GM21723 (cell line): ENCODE data around the gene SGK1.
A peak's percentile ranks its signal among the peaks of the same experiment; 100 is the strongest.
"Not testable (repeated sequence)": the region's sequence is repeated elsewhere in the genome, so short reads cannot be mapped to it uniquely, and the experiment has no call there.

Source experiments
- ATAC-seq: cut with Tn5 transposase; IDR thresholded peaks from one replicate; pipeline ENCODE4 v1.9.1; 2021; ENCODE audit warnings: mild to moderate bottlenecking, moderate library complexity; ENCODE audit not compliant: unreplicated experiment

SGK1 gene

DNA sequence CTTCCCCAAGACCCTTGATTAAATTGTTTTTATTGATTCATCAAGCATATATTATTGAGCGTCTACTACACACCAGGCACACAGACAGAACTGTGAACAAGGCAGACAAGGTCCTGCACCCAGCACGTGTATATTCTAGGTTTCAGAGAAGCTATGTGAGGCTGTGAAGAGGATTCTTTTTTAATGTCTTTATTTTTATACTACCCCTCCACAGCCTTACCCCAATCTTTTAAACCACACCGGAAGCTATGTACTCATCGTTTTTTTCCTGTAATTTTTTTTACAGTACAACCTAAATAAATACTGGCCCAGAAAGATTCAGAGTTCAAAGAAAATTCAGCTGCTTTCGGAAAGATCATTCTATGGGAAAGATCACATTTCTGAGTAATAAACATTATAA is 10.0 kb downstream of the SGK1 start:
- no peak for ATAC-seq

DNA sequence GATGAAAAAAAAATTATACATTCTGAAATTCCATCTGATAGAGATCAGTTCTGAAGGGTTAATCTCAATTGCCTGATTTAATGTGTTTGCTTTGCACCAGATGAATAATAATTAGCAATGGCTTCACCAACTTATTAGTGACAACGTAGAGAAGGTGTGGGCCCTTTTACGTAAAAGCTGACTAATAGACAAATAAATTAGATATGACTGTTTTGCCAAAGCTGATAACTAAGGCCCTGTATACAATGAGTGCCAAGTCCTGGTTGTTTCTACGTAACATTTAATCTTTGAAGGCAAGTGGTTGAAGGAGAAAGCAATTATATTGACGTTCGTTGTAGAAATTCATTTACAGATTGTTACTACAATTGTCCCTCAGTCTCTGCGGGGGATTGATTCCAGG is 10.8 kb downstream of the SGK1 start:
- no peak for ATAC-seq

DNA sequence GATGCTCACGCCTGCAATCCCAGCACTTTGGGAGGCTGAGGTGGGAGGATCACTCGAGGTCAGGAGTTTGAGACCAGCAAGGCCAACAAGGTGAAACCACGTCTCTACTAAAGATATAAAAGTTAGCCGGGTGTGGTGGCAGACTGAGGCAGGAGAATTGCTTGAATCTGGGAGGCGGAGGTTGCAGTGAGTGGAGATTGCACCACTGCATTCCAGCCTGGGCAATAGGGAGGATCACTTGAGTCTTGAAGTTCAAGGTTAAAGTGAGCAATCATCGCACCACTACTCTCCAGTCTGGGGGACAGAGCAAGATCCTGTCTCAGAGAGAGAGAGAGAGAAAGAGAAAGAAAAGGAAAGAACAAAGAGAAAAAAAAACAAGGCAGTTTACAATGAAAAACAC is 13.5 kb downstream of the SGK1 start:
- not testable (repeated sequence) for ATAC-seq

DNA sequence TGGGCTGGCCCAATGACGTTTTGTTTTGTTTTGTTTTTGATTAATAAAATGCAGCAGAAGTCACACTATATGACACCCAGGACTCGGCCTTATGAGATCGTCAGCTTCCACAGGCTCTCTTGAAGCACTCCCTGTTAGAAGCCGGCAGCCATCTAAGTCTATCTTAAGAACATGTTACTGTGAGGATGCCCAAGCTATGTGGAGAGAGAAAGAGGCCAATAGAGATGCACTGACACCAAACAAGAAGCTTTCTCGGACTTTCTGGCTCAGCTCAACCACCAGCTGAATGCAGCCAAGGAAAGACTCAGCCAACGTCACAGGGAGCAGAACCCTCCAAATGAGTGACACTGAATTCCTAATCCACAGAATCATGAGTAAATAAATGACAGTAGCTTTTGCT is 14.0 kb downstream of the SGK1 start:
- no peak for ATAC-seq

DNA sequence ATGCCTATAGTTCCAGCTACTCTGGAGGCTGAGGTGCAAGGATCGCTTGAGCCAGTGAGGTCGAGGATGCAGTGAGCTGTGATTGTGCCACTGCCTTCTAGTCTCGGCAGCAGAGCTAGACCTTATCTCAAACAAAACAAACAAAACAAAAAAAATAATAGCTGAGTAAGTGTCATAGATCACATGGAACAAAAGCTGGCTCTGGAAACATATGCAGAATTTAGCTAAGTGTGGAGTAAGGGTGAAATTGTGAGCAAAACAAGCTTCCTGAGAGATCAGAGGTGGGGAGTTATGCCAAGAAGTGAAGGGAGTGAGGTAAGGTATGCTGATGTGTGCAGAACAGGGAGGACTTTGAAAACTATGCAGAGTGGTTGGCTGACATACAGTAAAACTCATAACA is 18.7 kb downstream of the SGK1 start:
- ATAC-seq: no peak

DNA sequence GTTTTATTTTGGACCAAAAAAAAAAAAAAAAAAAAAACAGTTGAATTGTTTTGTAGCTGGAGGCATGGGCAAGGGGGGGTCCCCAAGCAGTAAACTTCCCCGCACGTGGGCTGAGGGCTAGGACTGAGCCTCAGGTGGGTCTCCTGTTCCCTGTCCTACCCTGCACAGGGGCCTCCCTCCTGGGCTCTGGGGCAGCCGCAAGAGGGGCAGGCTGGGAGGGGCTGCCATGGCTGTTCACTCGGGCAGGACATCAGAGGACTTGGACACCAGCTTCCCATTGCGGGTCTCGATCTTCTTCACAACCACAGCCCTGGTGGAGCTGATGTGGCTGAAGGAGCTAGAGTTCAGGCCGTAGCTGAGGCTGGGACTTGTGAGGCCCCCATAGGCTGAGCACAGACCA is 21.1 kb downstream of the SGK1 start:
- ATAC-seq: no peak

DNA sequence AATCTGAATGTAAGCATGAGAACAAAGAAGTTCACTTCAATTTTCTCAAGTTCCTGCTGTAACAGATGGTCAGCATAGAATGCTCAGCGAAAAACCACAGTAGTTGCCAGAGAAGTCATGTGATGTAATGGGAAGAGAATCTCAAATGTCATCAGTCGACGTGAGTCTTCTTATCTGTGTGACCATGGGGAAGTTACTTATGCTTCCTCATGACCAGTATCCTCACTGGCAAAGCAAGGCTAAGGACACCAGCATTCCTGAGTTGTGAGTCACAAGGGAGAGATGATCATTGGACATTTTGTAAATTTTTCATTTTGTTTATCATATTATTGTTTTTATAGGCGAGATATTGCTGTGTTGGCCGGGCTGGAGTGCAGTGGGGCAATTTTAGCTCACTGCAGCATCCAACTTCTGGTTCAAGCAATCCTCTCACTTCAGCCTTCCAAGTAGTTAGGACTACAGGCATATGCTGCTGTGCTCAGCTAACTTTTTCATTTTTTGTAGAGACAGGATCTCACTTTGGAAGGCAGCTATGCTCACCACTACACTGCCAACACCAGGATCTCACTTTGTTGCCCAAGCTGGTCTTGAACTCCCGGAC is 21.9 kb downstream of the SGK1 start:
- peak; percentile 84 for ATAC-seq

DNA sequence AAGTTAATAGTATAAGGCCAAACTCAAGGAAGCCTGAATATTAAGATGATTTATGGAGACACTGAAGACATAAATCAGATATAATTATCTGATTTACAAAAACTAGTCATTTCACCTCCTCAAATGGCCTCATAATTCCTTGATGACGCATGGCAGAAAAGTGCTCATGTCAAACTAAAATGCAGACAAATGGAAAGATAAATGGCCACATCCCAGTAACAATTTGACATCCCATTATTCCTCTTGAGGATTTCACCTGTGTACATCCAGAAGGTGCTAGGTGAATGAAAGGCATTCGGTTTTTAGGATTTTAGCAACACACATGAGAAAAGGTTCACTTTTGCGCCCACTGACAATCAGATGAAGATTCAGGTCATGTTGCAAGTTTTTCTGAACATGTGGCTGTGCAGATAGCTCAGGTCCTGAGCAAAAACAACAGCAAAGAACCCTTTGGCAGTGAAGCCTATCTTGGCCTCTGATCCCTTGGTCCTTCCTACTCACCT is 24.2 kb downstream of the SGK1 start:
- no peak for ATAC-seq

DNA sequence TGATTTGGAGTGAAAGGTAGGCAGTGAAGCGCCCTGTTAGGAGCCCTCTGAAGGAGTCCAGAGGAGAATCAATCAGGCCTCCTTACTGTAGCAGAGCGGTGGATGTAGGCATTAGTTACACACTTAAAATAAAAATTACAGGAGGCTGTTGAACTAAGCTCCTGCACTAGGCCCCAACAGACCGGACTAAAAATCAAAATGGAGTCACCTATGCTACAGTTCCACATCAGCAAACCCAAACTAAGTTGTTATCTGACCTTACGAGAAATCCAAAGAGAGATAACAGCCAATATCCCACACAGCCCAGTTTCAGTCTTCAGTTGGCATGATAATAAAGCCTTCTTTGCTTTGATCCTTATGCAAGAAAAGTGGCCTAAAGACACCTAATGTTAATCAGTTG is 26.8 kb downstream of the SGK1 start:
- ATAC-seq: no peak

DNA sequence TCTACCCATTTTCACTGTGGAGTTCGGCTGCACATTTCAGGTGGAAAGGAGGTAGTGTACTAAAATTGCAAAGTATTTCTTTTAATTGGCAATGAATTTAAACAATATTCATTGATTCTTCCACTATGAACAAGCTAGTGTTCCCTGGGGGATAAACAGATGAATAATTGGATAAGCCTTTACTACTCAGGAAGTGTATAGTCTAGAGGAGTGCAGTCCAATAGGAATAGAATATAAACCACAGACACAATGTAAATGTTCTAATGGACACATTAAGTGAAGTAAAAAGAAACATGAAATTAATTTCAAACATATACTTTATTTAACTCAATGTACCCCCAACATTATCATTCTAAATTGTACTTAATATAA is 28.7 kb downstream of the SGK1 start:
- no peak for ATAC-seq

DNA sequence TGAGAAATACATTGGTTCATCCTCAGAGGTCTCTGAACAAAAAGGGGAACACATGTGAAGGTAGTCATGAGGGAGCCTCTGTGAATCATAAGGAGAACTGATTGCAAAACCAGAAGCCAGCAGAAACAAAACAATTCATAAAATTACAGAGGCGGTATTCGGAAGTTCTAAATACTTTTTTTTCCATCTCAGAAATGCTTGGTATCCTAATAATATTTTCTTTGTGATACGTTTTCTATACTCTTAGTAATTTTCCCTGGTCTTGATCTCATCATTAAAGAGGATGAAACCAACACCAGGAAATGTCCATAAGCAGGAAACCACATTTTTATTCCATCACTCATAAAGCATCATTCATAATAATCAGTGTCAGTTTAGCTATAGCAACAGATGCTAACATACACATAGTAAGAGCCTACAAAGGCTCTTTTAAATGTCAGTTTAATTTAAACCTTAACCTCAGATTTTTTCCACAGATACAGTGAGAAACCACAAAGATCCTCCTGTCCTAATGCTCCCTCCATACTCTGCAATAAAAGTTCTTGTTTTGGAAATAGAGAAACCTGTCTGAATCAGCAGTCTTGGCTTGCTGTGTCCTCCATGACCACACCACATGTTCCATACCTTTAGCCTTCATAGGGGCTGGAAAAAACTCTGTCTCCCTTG is 29.2 kb downstream of the SGK1 start:
- ATAC-seq: peak; percentile 75

DNA sequence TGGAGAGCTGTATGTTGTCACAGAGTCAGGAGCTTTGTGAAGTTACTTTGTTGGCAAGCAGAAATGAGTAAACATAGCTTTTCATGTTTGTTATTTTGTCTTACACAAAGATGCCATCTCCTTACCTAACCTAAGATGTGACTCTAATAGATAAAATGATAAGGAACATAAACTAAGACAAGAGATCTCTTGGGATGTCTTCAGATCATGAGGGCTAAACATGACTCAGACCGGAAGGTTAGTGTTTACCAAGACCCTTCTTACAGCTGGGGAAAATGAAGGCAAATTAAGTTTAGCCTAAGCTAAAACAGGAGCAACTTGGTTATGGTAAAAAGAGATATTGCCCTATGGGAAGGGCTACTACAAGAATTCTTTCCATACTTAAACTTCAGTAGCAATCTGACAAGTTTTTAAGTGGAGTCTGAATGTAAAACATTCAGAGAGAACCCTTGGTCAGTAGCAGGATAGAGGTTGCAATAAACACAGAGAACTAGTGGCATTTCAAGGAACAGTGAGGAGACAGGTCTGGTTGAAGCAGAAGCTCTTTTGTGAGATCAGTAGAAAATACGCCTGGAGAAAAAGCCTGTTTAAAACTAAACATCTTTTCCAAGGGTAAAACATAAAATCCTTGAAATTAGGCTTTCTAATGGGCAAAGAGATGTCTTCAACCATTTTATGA is 29.9 kb downstream of the SGK1 start:
- peak; percentile 42 for ATAC-seq

DNA sequence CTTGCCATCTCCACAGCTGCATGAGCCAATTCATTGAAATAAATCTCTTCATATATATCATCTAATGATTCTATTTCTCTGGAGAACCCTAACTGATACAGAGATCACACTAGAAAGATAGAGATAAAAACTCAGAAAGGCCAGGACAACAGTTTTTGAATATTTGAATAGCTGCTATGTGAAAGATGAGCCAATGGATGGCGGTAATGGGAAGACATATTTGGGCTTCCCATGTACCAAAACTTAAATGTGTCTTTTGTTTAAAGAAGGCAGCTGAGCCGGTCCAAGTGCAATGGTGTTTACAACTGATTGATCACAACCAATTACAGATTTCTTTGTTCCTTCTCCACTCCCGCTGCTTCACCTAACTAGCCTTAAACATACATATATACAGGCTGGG is 35.1 kb downstream of the SGK1 start:
- ATAC-seq: no peak

DNA sequence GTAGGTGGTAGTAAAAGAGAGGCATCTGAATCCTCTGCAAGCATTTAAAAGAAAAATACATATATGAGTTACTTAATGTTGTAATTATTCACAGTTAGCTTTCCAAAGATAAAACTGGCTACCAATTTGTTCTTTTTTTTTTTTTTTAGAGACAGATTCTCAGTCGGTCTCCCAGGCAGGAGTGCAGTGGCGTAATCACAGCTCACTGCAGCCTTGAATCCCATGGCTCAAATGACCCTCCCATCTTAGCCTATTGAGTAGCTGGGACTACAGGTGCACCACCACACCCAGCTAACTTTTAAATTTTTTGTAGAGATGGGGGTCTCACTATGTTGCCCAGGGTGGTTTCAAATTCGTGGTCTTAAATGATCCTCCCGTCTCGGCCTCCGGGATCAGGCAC is 36.5 kb downstream of the SGK1 start:
- no peak for ATAC-seq

DNA sequence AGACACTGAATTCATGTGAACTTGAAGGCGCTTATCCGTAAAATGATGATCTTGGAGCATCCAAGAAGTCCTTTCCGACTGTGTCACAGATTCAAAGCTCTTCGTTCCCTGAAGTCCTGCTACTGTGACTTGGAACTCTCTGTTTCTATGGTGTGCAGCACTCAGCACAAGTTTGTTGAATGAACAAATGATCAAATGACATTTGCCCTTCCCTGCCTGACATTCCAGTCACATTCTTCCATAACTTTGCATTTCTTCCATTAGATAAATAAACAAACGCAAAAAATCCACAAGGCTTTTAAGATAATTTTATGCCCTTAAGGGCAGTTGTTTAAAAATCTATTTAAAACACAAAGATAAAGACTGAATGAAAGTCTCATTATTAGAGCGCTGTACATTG is 39.9 kb downstream of the SGK1 start:
- ATAC-seq: no peak

DNA sequence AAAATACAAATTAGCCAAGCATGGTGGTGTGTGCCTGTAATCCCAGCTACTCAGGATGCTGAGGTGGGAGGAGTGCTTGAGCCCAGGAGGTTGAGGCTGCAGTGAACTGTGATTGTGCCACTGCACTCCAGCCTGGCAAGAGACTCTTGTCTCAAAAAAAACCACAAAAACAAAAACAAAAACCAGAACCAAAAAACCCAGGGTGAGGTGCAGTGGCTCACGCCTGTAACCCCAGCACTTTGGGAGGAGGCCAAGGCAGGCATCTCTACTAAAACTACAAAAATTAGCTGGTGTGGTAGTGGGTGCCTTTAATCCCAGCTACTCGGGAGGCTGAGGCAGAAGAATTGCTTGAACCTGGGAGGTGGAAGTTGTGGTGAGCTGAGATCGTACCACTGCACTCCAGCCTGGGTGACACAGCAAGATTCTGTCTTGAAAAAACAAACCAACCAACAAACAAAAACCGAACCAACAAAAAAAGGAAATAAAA is 41.0 kb downstream of the SGK1 start:
- not testable (repeated sequence) for ATAC-seq

DNA sequence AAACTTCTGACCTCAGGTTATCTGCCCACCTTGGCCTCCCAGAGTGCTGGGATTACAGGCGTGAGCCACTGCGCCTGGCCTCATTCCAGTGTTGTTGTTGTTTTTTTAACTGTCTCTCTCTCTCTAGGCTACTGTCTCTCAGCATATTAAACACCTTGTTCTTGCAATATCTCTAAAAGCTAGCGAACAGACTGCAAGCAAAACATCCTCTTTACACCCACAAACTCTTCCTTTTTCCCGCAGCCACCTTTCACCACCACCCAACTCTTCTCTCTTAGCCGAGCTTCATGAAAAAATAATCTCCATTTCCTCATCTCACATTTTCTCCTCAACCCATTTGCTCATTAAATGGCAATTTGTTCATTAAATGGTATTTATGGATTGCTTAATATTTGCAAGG is 45.5 kb downstream of the SGK1 start:
- no peak for ATAC-seq

DNA sequence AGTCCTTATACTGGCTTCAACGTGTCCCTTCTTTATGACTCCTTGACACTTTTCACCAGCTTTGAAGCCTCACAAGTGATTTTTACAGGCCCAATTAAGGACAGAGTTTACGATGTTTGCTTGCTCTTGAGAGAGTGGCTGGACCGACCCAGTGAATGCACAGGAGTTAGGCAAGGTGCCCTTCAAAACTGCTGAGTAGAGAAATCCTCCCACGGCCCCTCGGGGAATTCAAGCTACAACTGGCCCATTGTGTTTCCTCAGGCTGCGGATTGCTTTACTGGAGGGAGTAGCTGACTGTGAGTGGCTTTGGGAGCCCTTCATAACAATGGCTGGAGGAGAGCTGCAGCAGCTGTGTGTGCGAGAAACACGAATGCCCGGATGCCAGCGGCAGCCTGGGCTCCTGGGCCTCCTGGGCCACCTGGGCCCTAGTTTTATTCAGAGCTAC is 50.0 kb downstream of the SGK1 start:
- ATAC-seq: no peak

DNA sequence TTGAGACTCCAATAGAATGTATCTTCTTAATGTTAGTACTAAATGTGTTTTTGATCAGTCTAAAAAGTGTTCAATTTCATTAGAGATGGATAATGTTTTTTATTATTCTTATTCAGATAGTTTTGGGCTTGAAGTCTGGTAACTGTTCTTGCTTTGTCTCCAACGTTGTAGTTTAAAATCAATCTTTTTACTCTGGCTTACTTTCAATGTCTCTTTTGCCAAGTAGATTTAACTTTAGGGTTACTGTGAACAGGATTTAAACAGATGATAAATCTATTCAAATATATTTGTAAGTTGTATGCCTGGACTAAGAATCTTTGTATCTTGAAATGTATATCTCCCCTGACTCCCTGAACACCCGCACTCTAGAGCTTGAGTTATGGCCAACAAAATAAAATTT is 51.1 kb downstream of the SGK1 start:
- ATAC-seq: no peak

DNA sequence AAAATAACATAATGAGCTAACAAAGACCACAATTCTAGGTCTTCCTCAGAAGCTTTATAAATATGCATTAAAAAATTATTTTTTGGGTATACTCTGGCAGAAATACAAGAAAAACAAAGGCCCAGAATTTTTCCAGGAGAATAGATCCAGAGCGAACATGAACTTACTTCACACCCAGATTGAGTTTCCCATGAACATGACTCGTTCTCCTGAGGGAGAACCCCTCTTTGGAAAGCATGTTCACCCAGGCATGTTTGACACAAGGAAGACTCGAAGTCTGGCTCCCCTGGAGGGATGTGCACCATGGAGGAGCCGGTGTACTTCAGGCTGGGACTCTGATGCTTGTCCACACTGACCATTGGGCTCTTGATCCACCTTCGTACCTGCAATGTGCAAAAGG is 56.1 kb downstream of the SGK1 start:
- ATAC-seq: no peak

DNA sequence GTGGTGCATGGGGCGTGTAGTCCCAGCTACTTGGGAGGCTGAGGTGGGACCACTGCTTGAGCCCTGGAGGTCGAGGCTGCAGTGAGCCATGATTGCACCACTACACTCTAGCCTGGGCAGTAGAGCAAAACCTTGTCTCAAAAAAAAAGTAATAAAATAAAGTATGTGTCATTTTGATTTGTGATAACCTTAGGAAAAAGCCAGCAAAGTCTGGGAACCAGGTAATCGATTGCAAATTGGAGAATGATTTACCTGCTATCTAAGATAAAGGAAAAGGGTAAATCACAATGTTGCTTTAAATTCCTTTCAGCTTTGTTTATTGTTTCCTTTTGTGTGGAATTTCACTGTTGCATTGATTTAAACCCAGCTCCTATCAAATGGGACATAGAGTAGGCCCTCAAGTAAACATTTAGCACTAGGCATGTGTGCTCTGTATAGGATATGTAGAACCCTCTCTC is 59.0 kb downstream of the SGK1 start:
- no peak for ATAC-seq

DNA sequence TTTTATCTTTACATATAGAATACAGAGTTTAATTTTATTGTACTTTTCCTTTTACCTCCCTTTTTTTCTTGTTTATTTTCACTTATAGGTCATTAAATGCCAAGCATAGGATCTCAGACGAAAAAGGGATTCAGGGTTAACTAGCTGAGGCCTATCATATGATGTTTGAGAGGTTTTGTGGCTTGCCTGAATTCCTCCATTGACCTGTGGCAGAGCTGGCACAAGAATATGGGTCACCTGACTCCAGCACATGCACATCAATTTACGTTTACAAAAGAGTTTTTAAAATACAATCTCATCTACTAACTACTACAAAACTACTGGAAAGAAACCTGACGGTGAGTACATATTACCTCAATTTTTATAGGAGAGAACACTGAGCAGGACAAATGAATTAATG is 60.4 kb downstream of the SGK1 start:
- no peak for ATAC-seq
